SK-N-SH treated with all-trans-retinoic acid at 6 μM for 48 hours (cell line): ENCODE measurements around the gene KATNIP.
A peak's percentile ranks its signal among the peaks of the same experiment; 100 is the strongest.

ENCODE experiments used
- ATAC-seq: fragments of 200-7000 bp; cut with Tn5 transposase; 3 replicates; pipeline ENCODE4 v1.9.1; 2020; ENCODE audit warnings: mild to moderate bottlenecking, moderate library complexity
- ARNTL ChIP-seq: fragments of 450-650 bp; formaldehyde crosslinking; IDR thresholded peaks from 2 replicates; pipeline ENCODE4 v1.5.0; 2020; ENCODE audit warnings: low read depth, mild to moderate bottlenecking, moderate library complexity, borderline replicate concordance
- BACH2 ChIP-seq: fragments of 250-450 bp; sonication (Bioruptor Pico); IDR thresholded peaks from 2 replicates; pipeline ENCODE4 v1.9.0; 2021; ENCODE audit warnings: mild to moderate bottlenecking, borderline replicate concordance
- CSDC2 ChIP-seq: fragments of 250-450 bp; sonication (Bioruptor Pico); IDR thresholded peaks from 2 replicates; pipeline ENCODE4 v1.5.0; 2020; ENCODE audit warnings: mild to moderate bottlenecking, moderate library complexity
- ESRRG ChIP-seq: fragments of 250-450 bp; sonication (Bioruptor Pico); IDR thresholded peaks from 2 replicates; pipeline ENCODE4 v1.6.1; 2021; ENCODE audit warnings: mild to moderate bottlenecking
- GLIS3 ChIP-seq: fragments of 250-450 bp; sonication (Bioruptor Pico); IDR thresholded peaks from 2 replicates; pipeline ENCODE4 v1.5.0; 2020; ENCODE audit warnings: mild to moderate bottlenecking, moderate library complexity
- ISL1 ChIP-seq: fragments of 250-450 bp; sonication (Bioruptor Pico); IDR thresholded peaks from 2 replicates; pipeline ENCODE4 v2.1.2; 2022; ENCODE audit warnings: mild to moderate bottlenecking, moderate library complexity
- OSR1 ChIP-seq: fragments of 250-450 bp; sonication (Bioruptor Pico); IDR thresholded peaks from 2 replicates; pipeline ENCODE4 v1.8.0; 2022; ENCODE audit warnings: moderate library complexity, mild to moderate bottlenecking, inconsistent platforms
- PATZ1 ChIP-seq: fragments of 250-450 bp; sonication (Bioruptor Pico); IDR thresholded peaks from 2 replicates; pipeline ENCODE4 v1.8.0; 2020; ENCODE audit warnings: mild to moderate bottlenecking, moderate library complexity, borderline replicate concordance
- RARB ChIP-seq: fragments of 250-450 bp; sonication (Bioruptor Pico); IDR thresholded peaks from 2 replicates; pipeline ENCODE4 v1.8.0; 2021; ENCODE audit warnings: mild to moderate bottlenecking, moderate library complexity
- SNAI2 ChIP-seq: fragments of 250-450 bp; sonication (Bioruptor Pico); IDR thresholded peaks from 2 replicates; pipeline ENCODE4 v1.5.0; 2020; ENCODE audit warnings: mild to moderate bottlenecking, moderate library complexity
- TOX ChIP-seq: fragments of 250-450 bp; sonication (Bioruptor Pico); IDR thresholded peaks from 2 replicates; pipeline ENCODE4 v1.8.0; 2021; ENCODE audit warnings: mild to moderate bottlenecking, moderate library complexity, borderline replicate concordance
- ZC3H10 ChIP-seq: fragments of 250-450 bp; sonication (Bioruptor Pico); IDR thresholded peaks from 2 replicates; pipeline ENCODE4 v1.5.1; 2021; ENCODE audit warnings: mild to moderate bottlenecking, moderate library complexity
- ZFP30 ChIP-seq: fragments of 450-650 bp; formaldehyde crosslinking; IDR thresholded peaks from 2 replicates; pipeline ENCODE4 v1.5.0; 2022; ENCODE audit warnings: mild to moderate bottlenecking, moderate library complexity
- ZNF70 ChIP-seq: fragments of 450-650 bp; formaldehyde crosslinking; IDR thresholded peaks from 2 replicates; pipeline ENCODE4 v1.5.0; 2020; ENCODE audit warnings: mild to moderate bottlenecking, moderate library complexity
- ZNF8 ChIP-seq: fragments of 450-650 bp; formaldehyde crosslinking; IDR thresholded peaks from 2 replicates; pipeline ENCODE4 v1.5.0; 2020; ENCODE audit warnings: mild to moderate bottlenecking, moderate library complexity
- TF ChIP-seq, protein P1 (sequence below): fragments of 250-450 bp; sonication (Bioruptor Pico); IDR thresholded peaks from 2 replicates; pipeline ENCODE4 v1.5.1; 2020; ENCODE audit warnings: low read depth, mild to moderate bottlenecking, moderate library complexity
- TF ChIP-seq, protein P2 (sequence below): fragments of 250-450 bp; sonication (Bioruptor Pico); IDR thresholded peaks from 2 replicates; pipeline ENCODE4 v1.5.0; 2020; ENCODE audit warnings: mild to moderate bottlenecking, moderate library complexity
- TF ChIP-seq, protein P3 (sequence below): fragments of 250-450 bp; sonication (Bioruptor Pico); IDR thresholded peaks from 2 replicates; pipeline ENCODE4 v1.8.0; 2021; ENCODE audit warnings: low read depth, mild to moderate bottlenecking, moderate library complexity, borderline replicate concordance

KATNIP gene

DNA sequence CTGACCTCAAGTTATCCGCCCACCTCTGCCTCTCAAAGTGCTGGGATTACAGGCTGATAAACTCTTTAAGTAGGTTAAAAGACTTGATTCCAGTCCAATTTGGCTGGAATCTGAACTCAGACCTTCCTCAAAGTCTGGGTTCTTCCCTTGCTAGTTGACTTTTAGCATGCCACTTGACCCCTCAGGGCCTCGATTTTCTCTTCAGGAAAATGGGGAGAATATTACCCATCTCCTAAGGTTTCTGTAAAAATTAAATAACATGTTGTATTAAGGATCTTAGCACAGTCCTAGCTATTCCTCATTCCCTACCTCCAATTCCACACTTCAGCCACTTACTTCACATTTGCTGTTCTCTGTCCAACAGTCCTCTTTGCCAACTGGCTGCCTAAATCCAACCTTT is 2.1 kb upstream of the KATNIP start:
- ATAC-seq: no peak
- TF ChIP-seq RARB (no peak), ESRRG (CRISPR knock-in tag) (no peak)
- TF ChIP-seq, all 23 proteins: peak for 0

DNA sequence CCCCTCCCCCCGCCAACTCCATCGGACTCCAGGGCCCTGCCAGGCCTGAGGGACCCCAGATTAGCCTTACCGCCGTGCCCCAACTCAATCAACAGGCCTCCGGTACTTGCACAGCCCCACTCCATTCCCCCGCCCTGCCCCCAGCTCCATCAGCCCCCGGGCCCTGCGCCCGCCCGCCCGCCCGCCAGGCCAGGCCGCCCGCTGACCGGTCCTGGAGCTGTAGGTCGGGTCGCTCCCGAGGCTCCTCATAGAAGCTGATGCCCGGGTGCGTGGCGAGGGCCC is 539 bp upstream of the KATNIP start:
- ATAC-seq: peak; percentile 64
- TF ChIP-seq PATZ1: no peak
- no peak for TF ChIP-seq BACH2 (CRISPR knock-in tag)
- TF ChIP-seq CSDC2 (CRISPR knock-in tag): no peak
- TF ChIP-seq ZNF8 (CRISPR knock-in tag): no peak
- TF ChIP-seq ARNTL (CRISPR knock-in tag): no peak
- no peak for TF ChIP-seq SNAI2 (CRISPR knock-in tag)
- TF ChIP-seq ESRRG (CRISPR knock-in tag): no peak
- TF ChIP-seq, protein P1, sequence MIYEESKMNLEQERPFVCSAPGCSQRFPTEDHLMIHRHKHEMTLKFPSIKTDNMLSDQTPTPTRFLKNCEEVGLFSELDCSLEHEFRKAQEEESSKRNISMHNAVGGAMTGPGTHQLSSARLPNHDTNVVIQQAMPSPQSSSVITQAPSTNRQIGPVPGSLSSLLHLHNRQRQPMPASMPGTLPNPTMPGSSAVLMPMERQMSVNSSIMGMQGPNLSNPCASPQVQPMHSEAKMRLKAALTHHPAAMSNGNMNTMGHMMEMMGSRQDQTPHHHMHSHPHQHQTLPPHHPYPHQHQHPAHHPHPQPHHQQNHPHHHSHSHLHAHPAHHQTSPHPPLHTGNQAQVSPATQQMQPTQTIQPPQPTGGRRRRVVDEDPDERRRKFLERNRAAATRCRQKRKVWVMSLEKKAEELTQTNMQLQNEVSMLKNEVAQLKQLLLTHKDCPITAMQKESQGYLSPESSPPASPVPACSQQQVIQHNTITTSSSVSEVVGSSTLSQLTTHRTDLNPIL: no peak
- no peak for TF ChIP-seq ZNF70 (CRISPR knock-in tag)
- no peak for TF ChIP-seq ZFP30 (CRISPR knock-in tag)
- TF ChIP-seq ISL1: no peak
- no peak for TF ChIP-seq TOX (CRISPR knock-in tag)
- TF ChIP-seq, protein P2, sequence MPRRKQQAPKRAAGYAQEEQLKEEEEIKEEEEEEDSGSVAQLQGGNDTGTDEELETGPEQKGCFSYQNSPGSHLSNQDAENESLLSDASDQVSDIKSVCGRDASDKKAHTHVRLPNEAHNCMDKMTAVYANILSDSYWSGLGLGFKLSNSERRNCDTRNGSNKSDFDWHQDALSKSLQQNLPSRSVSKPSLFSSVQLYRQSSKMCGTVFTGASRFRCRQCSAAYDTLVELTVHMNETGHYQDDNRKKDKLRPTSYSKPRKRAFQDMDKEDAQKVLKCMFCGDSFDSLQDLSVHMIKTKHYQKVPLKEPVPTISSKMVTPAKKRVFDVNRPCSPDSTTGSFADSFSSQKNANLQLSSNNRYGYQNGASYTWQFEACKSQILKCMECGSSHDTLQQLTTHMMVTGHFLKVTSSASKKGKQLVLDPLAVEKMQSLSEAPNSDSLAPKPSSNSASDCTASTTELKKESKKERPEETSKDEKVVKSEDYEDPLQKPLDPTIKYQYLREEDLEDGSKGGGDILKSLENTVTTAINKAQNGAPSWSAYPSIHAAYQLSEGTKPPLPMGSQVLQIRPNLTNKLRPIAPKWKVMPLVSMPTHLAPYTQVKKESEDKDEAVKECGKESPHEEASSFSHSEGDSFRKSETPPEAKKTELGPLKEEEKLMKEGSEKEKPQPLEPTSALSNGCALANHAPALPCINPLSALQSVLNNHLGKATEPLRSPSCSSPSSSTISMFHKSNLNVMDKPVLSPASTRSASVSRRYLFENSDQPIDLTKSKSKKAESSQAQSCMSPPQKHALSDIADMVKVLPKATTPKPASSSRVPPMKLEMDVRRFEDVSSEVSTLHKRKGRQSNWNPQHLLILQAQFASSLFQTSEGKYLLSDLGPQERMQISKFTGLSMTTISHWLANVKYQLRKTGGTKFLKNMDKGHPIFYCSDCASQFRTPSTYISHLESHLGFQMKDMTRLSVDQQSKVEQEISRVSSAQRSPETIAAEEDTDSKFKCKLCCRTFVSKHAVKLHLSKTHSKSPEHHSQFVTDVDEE (CRISPR knock-in tag): no peak
- TF ChIP-seq, all 23 proteins: peak for 0

- no peak for TF ChIP-seq ZNF70 (CRISPR knock-in tag)
- TF ChIP-seq, all 23 proteins: peak for 0
Measured at GRCh38 chr16:27550582-27550920, 607 bp downstream of the KATNIP start.

DNA sequence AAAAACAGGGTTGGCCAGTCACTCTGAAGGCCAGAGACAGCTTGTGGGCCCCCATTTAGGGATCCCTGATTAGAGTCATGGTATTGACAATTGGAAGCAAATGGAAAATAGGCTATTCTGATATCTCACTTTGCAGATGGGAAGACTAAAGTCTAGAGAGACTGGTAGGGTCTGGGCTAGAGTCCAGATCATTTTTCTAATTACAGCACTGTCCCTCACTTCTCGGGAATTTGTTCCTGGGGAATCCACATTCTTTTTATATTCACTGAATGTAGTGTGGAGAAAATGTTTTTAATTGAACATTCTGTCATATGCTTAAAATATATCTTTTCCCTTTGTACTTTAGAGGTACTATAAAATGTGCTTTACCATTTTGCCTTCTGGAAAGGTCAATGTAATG is 1.1 kb downstream of the KATNIP start:
- ATAC-seq: no peak
- TF ChIP-seq ESRRG (CRISPR knock-in tag) (no peak), ZNF70 (CRISPR knock-in tag) (no peak), GLIS3 (no peak), BACH2 (CRISPR knock-in tag) (no peak), OSR1 (CRISPR knock-in tag) (no peak), ARNTL (CRISPR knock-in tag) (no peak), CSDC2 (CRISPR knock-in tag) (no peak), SNAI2 (CRISPR knock-in tag) (no peak), TOX (CRISPR knock-in tag) (no peak), RARB (no peak), ZC3H10 (CRISPR knock-in tag) (no peak), ISL1 (no peak)
- TF ChIP-seq, protein P1: no peak
- TF ChIP-seq, protein P2 (CRISPR knock-in tag): no peak
- TF ChIP-seq, protein P3, sequence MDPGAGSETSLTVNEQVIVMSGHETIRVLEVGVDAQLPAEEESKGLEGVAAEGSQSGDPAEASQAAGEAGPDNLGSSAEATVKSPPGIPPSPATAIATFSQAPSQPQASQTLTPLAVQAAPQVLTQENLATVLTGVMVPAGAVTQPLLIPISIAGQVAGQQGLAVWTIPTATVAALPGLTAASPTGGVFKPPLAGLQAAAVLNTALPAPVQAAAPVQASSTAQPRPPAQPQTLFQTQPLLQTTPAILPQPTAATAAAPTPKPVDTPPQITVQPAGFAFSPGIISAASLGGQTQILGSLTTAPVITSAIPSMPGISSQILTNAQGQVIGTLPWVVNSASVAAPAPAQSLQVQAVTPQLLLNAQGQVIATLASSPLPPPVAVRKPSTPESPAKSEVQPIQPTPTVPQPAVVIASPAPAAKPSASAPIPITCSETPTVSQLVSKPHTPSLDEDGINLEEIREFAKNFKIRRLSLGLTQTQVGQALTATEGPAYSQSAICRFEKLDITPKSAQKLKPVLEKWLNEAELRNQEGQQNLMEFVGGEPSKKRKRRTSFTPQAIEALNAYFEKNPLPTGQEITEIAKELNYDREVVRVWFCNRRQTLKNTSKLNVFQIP (CRISPR knock-in tag): no peak
- TF ChIP-seq, all 23 proteins: peak for 0

More at GRCh38 chr16:27550582-27550920, 607 bp downstream of the KATNIP start:
- ATAC-seq: no peak
